Kasumi-1 (cell line): Measurements from ENCODE around the gene CPD.
A peak's percentile ranks its signal among the peaks of the same experiment; 100 is the strongest.
"Not testable (repeated sequence)": the region's sequence is repeated elsewhere in the genome, so short reads cannot be mapped to it uniquely, and the experiment has no call there.

Source experiments
- DNase-seq, 2 experiments: peaks; one replicate each; lab custom pipeline; 2025; lab: John Stamatoyannopoulos, UW

CPD gene

GRCh38 chr17:30429155-30429554, 50.4 kb downstream of the CPD start:
- no peak for DNase-seq

GRCh38 chr17:30433514-30433913, 54.8 kb downstream of the CPD start:
- DNase-seq: peak; percentile 77 to 85

- DNase-seq: no peak
These were observed 58.0 kb downstream of the CPD start for GRCh38 chr17:30436729-30437128.

DNA sequence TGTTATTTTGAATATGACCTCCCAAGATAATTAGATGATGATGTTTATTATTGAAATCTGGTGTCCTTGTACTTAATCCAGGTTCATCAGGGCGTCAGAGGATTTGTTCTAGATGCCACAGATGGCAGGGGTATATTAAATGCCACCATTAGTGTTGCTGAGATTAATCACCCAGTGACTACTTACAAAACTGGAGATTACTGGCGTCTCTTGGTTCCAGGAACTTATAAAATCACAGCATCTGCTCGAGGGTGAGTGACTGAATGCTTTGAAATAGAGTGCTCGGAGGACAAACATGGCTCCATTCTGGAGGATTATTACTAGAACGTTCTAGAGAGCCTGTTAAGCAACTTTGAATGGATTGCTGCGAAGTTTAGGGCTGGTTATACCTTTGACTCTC, 65.0 kb downstream of the CPD start:
- DNase-seq: no peak

GRCh38 chr17:30446640-30447039, 67.9 kb downstream of the CPD start:
- not testable (repeated sequence) for DNase-seq

DNA sequence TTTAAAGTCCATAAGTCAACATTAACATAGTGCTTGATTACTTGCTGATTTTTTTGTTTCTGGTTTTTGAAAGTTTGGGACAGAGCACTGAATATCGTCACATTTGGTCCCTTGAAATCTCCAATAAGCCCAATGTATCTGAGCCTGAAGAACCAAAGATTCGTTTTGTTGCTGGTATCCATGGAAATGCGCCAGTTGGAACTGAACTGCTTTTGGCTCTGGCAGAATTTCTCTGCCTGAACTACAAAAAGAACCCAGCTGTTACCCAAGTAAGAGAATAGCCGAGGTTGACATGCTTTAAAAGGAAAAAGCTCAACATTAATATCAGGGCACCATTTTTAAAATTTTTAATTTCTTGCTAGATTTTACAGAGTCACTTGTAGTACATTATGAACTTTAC, 70.8 kb downstream of the CPD start:
- no peak for DNase-seq

GRCh38 chr17:30450125-30451027, 71.6 kb downstream of the CPD start:
- no peak for DNase-seq

DNA sequence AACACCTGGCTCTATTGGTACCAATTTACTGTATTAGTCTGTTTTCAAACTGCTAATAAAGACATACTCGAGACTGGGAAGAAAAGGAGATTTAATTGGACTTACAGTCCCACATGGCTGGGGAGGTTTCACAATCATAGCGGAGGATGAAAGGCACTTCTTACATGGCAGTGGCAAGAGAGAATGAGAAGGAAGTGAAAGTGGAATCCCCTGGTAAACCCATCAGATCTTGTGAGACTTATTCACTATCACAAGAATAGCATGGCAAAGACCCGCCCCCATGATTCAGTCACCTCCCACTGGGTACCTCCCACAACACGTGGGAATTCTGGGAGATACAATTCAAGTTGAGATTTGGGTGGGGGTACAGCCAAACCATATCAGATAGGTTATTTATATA, 75.9 kb downstream of the CPD start:
- DNase-seq: no peak

GRCh38 chr17:30458371-30458770, 79.6 kb downstream of the CPD start:
- no peak for DNase-seq

- DNase-seq: not testable (repeated sequence)
These were observed 80.2 kb downstream of the CPD start for GRCh38 chr17:30458797-30459413.

GRCh38 chr17:30468465-30468864, 89.7 kb downstream of the CPD start:
- DNase-seq: no peak

- no peak for DNase-seq
These were observed 93.6 kb downstream of the CPD start for GRCh38 chr17:30472238-30472890.

DNA sequence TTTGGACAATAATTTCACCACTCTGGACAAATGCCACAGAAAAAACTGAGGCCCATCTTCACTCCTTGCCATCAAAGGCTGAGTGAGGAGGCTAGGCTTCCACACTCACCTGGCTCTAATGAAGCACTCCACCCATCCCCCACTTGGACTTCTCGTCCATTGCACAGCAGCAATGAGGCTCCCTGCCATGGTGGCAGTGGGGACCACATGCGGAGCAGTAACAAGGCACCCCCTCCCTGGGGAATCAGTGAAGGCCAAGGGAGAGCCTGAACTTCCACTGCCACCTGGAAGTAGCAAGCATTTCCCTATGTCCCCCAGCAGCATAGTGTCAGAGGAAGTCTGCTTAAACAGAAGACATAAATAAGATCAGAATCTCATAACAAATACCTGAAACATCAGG, 96.5 kb downstream of the CPD start:
- no peak for DNase-seq

- no peak for DNase-seq
These were observed 98.0 kb downstream of the CPD start for GRCh38 chr17:30476726-30477082.

DNA sequence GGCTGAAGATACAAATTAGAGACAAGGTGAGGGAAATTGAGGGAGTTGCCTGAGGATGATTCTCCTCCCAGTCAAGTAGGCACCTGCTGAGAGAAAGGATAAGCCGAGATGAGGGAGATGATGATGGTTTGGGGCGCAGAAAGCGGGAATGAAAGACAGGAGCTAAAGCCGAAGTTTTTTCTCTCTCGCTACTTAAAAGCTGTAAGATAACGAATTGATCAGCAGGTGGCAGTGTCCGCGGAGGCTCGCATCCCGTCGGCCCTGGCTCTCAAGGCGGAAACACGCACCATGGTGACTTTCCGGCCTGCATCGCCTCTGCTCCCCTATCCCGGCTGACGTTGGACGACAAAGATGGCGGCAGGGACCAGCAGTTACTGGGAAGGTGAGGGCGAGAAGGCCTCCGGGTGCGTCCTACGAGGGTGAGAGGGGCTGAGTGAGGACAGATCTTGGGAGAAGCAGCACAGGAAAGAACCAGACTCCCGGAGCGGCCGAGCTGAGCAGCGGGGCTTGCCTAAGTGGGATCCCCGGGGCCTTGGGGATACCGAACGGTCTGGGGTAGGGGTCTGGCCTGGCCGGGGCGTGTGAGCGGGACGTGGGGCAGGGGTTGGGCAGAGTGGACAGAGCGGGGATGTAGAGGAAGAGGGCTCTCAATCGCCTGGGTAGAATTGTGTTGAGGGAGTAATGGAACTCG, 98.5 kb downstream of the CPD start, which contains the start of gene GOSR1:
Gene GOSR1 (plus strand): TSS at position 326 of the 691 bp plus-strand sequence. CDS start 26 bp downstream, at position 352.
- DNase-seq: peak; percentile 96 to 98

GRCh38 chr17:30477774-30478115, 99.0 kb downstream of the CPD start:
- DNase-seq: no peak

DNA sequence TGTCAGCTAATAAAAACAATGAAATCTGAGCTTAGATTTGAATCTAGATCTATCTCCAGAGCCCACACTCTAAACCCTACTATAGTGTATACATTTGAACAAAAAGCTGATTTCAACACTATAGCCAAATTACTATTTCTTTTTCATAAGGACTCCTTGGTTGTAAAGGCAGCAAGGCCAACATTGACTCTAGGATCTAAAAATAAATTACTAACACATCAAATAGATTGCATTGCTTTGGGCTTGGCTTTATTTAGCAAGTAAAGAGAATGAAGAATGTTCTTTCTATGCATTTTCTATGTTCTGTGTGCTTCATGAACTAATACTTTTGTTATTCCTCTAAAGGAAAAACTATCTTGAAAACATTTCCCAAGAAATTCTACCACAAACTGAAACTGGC, 103.8 kb downstream of the CPD start:
- DNase-seq: no peak

DNA sequence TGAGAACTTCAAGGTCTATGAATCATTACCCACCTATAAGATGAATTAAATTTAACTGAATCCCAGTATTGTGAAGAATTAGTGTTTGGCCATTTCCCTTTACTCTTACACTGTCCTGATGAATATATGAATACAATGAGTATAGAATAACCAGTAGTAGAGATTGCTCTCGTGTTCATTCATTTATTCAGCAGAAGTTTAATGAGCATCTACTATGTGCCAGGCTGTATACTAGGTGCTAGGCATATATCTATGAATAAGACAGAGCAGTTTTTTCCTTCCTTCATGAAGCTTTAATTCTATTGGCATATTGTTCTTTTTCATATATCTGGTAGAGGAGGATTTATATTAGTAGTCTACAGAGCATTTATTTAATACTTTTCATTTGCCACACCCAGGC, 104.4 kb downstream of the CPD start:
- DNase-seq: no peak

DNA sequence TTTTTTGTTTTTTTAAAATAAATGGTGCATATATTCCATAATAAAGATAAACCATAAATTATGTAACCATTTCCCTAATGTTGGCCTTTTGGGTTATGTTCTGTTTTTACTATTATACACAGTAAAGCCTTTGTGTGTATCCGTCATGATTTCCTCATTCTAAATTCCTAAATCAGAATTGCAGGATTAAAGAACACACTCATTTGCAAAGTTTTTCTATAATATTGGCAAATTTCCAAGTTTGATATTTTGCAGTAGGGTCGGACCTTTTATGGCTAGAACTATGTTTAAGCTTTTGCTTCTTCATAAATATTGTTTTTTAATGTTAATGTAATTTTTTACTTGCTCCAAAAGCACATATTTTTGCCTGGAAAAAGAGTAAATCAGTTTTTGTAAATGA, 115.1 kb downstream of the CPD start:
- no peak for DNase-seq

DNA sequence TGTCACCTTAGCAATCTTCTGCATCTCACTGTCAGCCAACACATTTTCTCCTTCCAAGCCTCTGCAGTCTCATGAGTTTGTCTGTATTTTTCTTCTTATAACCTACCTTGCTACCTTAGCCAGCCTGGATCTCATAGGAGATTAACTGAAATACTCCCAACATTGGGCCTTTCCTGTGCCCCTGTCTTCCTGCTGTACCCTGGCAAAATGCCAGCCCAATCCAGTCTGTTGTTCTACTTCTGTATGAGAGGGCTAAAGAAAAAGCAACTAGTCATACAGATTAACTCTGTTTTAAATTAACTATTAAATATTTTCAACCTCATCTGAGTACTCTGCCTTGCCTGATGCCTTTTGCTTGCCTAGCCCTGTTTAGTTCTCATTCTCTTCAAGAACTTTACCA, 116.9 kb downstream of the CPD start:
- DNase-seq: no peak

DNA sequence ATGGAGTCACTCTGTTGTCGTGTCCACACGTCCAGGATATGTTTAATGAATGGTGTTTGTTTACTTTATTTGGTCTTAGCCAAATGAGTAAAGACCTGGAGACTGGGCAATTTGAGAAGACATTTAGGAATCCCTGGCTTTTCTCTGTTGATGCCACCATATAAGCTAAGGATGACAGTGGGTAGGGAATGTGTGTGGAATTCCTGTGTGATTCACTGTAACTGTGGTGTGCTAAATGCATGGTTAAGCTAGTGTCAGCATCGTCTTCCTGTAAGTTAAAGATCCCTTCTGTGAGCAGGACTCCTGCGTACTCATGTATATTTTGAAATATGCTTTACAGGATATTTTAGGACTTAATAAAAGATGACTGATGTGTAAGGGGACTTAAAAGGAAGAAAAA, 124.8 kb downstream of the CPD start:
- DNase-seq: no peak

DNA sequence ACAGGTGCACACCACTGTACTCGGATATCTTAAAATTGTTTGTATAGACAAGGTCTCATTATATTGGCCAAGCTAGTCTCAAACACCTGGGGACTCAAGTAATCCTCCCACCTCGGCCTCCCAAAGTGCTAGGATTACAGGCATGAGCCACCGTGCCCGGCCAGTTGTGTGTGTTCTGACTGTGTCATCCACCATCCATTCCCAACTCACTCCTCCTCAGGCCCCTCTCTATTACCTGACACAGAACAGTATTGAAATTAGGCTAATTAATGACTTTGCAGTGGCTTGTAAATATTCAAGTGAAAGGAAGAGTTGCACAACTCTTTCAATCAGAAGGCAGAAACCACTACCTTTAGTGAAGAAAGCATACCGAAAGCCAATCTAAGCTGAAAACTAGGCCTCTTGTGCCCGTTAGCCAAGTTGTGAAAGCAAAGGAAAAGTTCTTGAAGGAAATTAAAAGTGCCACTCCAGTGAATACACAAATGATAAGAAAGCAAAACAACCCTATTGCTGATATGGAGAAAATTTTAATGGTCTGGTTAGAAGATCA, 127.2 kb downstream of the CPD start:
- no peak for DNase-seq
